Heart left ventricle (tissue), 16 donors: ENCODE results near the gene WDR36. TPM values are rescaled to one million over a fixed set of nuclear protein-coding genes. Genes with fewer than 3 reads are reported as not detected.

Experiments
- ATAC-seq, 4 donors: fragments of 200-7000 bp; cut with Tn5 transposase; one replicate each; pipeline ENCODE4 v1.9.1; 2020 to 2022; ENCODE audit warnings: moderate library complexity in 4 of 4, mild to moderate bottlenecking in 3 of 4, moderate number of reproducible peaks in 1 of 4
- DNase-seq, 5 donors: peaks; one replicate each; pipeline ENCODE4 v3.0.0-alpha.2; 2020
- H3K27ac ChIP-seq, 12 donors: fragments of 200-600 bp; sonication (generic) in 4 of 12; one replicate each; pipeline versions ENCODE4 v1.5.0 to v1.8.0; 2016 to 2022; ENCODE audit warnings: mild to moderate bottlenecking in 2 of 12
- H3K27me3 ChIP-seq, 9 donors: fragments of 200-600 bp; sonication (generic) in 2 of 9; one replicate each; pipeline versions ENCODE4 v1.5.1 to v1.8.0; 2016 to 2022; ENCODE audit warnings: mild to moderate bottlenecking in 3 of 9
- H3K36me3 ChIP-seq, 9 donors: fragments of 200-600 bp; sonication (generic) in 2 of 9; one replicate each; pipeline versions ENCODE4 v1.5.0 to v1.8.0; 2018 to 2022; ENCODE audit warnings: mild to moderate bottlenecking in 2 of 9
- H3K4me1 ChIP-seq, 12 donors: fragments of 200-600 bp; sonication (generic) in 4 of 12; one replicate each; pipeline versions ENCODE4 v1.5.0 to v1.8.0; 2016 to 2022; ENCODE audit warnings: mild to moderate bottlenecking in 3 of 12
- H3K4me3 ChIP-seq, 12 donors: fragments of 200-600 bp; sonication (generic) in 4 of 12; one replicate each; pipeline versions ENCODE4 v1.5.0 to v1.8.0; 2017 to 2022; ENCODE audit warnings: mild to moderate bottlenecking in 9 of 12, moderate library complexity in 4 of 12
- H3K9me3 ChIP-seq, 12 donors: fragments of 200-600 bp; sonication (generic) in 4 of 12; one replicate each; pipeline versions ENCODE4 v1.5.0 to v1.8.0; 2016 to 2022; ENCODE audit warnings: mild to moderate bottlenecking in 1 of 12
- CTCF ChIP-seq, 12 donors: fragments of 200-600 bp; sonication (generic) in 4 of 12; IDR thresholded peaks; one replicate each; pipeline versions ENCODE4 v1.5.0 to v1.8.0; 2018 to 2022; ENCODE audit warnings: antibody characterized with exemption in 12 of 12, mild to moderate bottlenecking in 5 of 12
- POLR2A ChIP-seq, 2 donors: fragments of 450-650 bp; IDR thresholded peaks; one replicate each; pipeline ENCODE4 v1.6.1; 2017; ENCODE audit warnings: antibody characterized with exemption in 2 of 2, mild to moderate bottlenecking in 2 of 2, moderate library complexity in 2 of 2
- WGBS, 4 donors: extraction: QIAGEN DNeasy Blood & Tissue Kit in 2 of 4; methylation state at CpG; one replicate each; pipeline versions ENCODE4 v1.1.5 to v1.1.7; 2013 to 2018; 5-methylcytosine and 5-hydroxymethylcytosine counted together
- intact Hi-C, 10 donors: fragments of 100-400 bp; cut with DNase I; formaldehyde crosslinking; loops; one replicate each; pipeline versions ENCODE4 v1.11.1 to v1.14.2; 2022
- polyA plus RNA-seq, 2 donors: library from polyadenylated mRNA; stranded (reverse); fragments of 200-250 nt; gene quantifications; one replicate each; pipeline ENCODE4 v1.2.3, GENCODE V29; 2013
- total RNA-seq, 9 donors: library from RNA; depleted of rRNA in 2 of 9; stranded (reverse); fragments of >200 nt in 2 of 9; fragmentation: NEBNext Ultra II Directional in 3 of 9; extraction: Animal tissue kit (Norgen Biotek cat#: 25700) in 3 of 9; gene quantifications; one replicate each; pipeline versions ENCODE4 v1.1.0 to v1.2.4, GENCODE V29; 2016 to 2023
- donor health status: ischemic (EF 13 %, LVEDD 7.1; RV severe dilation, severe dysfunction).
- donor health status: healthy with polysubstance abuse.
- donor health status: DM: no; HTN: yes; CAD: no.
- donor health status: DM: no; HTN: no; CAD: no.
- donor health status: ischemic (EF 25% LVEDD 6.9; RV normal size, moderate dysfunction).
- donor health status: ischemic (EF 25% LVEDD 5.7; RV mildly dilated, moderate dysfunction).
- donor health status: healthy.
- donor health status: DM: yes; HTN: yes; CAD: no.
- donor health status: ischemic (EF 35%, LVEDD 5.7; RV mildly dilated, moderate dysfunction).
- donor health status: nonischemic (EF 11% LVEDD 7.7; RV severe dilation, severe dysfunction).
- donor health status: DM: yes; HTN: yes; CAD: no.
- donor health status: PGD.
- donor health status: ischemic (EF 29% LVEDD 5.4; RV normal size, mild dysfunction).
- donor health status: nonischemic (EF 23%, LVEDD 6.1; RV moderate dilation, normal function).

WDR36 gene
- total and polyA plus RNA-seq, 11 donors: 4.3 to 18.0 (median 11.7) TPM

GRCh38 chr5:111129938-111130337, 37.8 kb downstream of the WDR36 start:
- Histone ChIP-seq H3K4me3 (no peak overlapping the region), H3K9me3 (no peaks in the 10 kb centered on the region), H3K27ac (no peak overlapping the region), H3K36me3 (peaks cover 0 to 43% (median 28%) of the 10 kb centered on the region in 9 donors), H3K27me3 (no peaks in the 10 kb centered on the region), H3K4me1 (peaks cover 0 to 16% (median 0%) of the 10 kb centered on the region in 12 donors)
- ATAC-seq: no peak
- 81 to 98% (median 90%) methylated on average over 3 of the region's 3 CpGs for WGBS, 4 donors
- intact Hi-C loops: no loop called here
- no peak for DNase-seq
- no peak for TF ChIP-seq POLR2A (IDR thresholded peaks at IDR 0.05)
- TF ChIP-seq CTCF (IDR thresholded peaks at IDR 0.05): no peak

- Histone ChIP-seq H3K27ac (no peak overlapping the region), H3K27me3 (no peaks in the 10 kb centered on the region), H3K4me3 (no peak overlapping the region), H3K9me3 (no peaks in the 10 kb centered on the region), H3K4me1 (peaks cover 0 to 16% (median 0%) of the 10 kb centered on the region in 12 donors), H3K36me3 (peaks cover 0 to 29% (median 14%) of the 10 kb centered on the region in 9 donors)
- DNase-seq: no peak
- WGBS, 4 donors: 47 to 77% (median 66%) methylated on average over 2 of the region's 2 CpGs
- TF ChIP-seq POLR2A (IDR thresholded peaks at IDR 0.05) (no peak), CTCF (IDR thresholded peaks at IDR 0.05) (no peak)
- intact Hi-C loops: no loop called here
- ATAC-seq: no peak
Measured at GRCh38 chr5:111131356-111131755, 39.2 kb downstream of the WDR36 start.

- ATAC-seq (no peak), DNase-seq (no peak)
- Histone ChIP-seq H3K27me3 (no peaks in the 10 kb centered on the region), H3K9me3 (no peaks in the 10 kb centered on the region), H3K27ac (no peak overlapping the region), H3K4me3 (no peak overlapping the region), H3K4me1 (peaks cover 0 to 16% (median 0%) of the 10 kb centered on the region in 12 donors), H3K36me3 (peaks cover 0 to 21% (median 6%) of the 10 kb centered on the region in 9 donors)
- intact Hi-C loops: no loop called here
- 43 to 57% (median 51%) methylated on average over 1 of the region's 1 CpG for WGBS, 4 donors
- TF ChIP-seq POLR2A (IDR thresholded peaks at IDR 0.05) (no peak), CTCF (IDR thresholded peaks at IDR 0.05) (no peak)
Measured at GRCh38 chr5:111132076-111132475, 39.9 kb downstream of the WDR36 start.

- Histone ChIP-seq H3K9me3 (no peaks in the 10 kb centered on the region), H3K27me3 (no peaks in the 10 kb centered on the region), H3K4me3 (no peak overlapping the region), H3K36me3 (peaks cover 0 to 13% (median 0%) of the 10 kb centered on the region in 9 donors), H3K27ac (no peak overlapping the region), H3K4me1 (peaks cover 0 to 23% (median 0%) of the 10 kb centered on the region in 12 donors)
- 94 to 100% (median 98%) methylated on average over 1 of the region's 1 CpG for WGBS, 4 donors
- intact Hi-C loops: no loop called here
- no peak for TF ChIP-seq POLR2A (IDR thresholded peaks at IDR 0.05)
- TF ChIP-seq CTCF (IDR thresholded peaks at IDR 0.05): no peak
- no peak for ATAC-seq
- DNase-seq: no peak
Measured at GRCh38 chr5:111132731-111133435, 40.7 kb downstream of the WDR36 start.
